HG03558 (cell line): Measurements from ENCODE around the gene ACOT12.

Experiments used
- ATAC-seq: cut with Tn5 transposase; IDR thresholded peaks from one replicate; pipeline ENCODE4 v1.9.1; 2021; ENCODE audit warnings: moderate number of reproducible peaks; ENCODE audit not compliant: unreplicated experiment; ENCODE audit errors: extremely low read depth

Gene ACOT12

DNA sequence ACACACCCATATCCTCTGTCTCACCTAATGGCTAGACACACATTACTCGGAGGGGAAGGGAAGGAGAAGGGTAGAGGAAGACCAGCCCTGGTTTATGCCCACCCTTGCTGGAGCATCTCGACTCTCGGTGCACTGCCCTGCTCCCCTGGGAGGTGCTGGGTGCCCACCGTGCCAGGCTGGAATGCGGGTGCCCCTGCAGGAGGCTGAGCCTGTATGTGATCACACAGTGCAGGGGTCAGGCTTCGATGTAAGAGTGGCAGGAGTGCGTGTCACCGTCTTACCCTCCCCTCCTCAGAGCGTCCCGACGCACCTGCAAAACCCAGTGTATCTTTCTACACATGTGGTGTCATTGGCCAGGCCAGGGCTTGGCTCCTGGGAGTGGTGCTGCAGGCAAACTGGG, 7.3 kb upstream of the ACOT12 start:
- no peak for ATAC-seq

DNA sequence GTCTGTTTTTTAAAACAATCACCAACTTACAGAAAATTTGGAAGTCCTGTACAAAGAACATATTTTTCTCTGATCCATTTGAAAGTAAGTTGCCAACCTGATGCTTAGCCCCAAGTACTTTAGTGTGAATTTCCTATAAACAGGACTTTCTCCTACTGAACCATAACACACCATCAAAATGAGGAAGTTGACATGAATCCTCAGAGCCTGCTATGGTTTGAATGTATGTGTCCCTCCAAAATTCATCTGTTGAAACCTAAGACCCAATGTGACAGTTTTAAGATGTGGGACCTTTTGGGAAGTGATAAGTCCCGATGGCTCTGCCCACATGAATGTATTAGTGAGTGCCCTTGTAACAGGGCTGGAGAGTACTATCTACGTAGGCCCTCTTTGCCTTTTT, 6.4 kb upstream of the ACOT12 start:
- no peak for ATAC-seq

DNA sequence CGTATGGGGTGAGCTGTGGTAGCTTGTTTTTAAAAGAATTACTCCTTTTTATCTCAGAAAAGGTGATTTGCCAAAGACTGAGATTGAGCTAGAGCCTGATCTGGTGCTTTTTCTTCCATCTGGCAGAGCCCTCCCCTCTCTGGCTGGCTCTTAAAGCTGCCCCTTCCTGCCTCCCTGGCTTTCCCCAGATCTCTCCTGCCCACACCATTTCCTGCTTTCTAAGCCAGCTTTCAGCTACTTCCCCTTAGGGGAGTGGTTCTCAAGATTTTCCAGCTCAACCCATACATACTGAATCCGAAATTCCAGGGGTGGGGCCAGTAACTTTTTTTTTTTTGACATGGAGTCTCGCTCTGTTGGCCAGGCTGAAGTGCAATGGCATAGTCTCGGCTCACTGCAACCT, 4.8 kb upstream of the ACOT12 start:
- ATAC-seq: no peak

DNA sequence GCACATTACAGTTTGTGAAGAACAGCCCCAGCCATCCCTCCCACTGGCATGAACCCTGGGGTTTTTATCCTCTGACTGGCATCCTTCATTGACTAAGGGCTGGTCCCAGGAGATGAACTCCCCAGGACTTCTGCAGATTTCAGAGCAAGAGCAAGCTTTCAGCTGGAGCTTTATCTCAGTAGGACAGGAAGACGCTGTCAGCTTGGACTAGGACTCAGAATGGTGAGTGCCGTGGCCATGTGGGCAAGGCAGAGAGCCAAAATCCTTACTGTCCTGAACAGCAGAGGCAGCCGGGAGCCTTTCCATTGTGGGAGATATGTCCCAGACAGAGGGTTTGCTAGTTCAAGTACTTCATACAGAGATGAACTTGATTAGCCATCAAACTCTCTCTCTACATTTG, 3.2 kb upstream of the ACOT12 start:
- no peak for ATAC-seq

DNA sequence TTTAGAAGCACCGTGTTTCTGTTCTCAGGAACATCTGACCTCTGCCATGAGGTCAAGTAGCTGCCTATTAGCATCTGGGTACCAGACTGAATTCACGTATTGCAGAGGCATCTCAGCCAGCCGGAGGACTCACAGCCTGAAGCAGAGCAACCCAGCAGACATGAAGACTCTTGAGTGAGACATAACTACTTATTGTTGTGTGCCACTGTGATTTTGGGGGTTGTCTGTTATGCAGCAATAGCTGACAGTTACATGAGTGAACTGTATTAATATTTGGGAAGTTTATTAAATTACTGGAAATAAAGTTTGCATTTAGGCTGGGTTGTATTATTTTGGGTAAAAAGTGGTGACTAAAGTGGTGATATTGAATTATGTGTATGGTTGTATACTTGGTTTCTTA, 1.3 kb upstream of the ACOT12 start:
- ATAC-seq: no peak

DNA sequence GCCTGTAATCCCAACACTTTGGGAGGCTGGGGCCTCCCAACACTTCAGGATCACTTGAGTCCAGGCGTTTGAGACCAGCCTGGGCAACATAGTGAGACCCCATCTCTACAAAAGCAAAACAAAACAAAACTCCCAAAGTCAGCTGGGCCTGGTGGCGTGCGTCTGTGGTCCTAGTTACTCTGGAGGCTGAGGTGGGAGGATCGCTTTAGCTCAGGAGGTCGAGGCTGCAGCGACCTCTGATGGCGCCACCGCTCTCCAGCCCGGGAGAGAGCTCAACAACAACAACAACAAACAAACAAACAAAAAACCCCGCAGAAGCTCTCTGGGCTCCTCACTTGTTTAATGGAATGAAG, 528 bp downstream of the ACOT12 start:
- ATAC-seq: no peak

DNA sequence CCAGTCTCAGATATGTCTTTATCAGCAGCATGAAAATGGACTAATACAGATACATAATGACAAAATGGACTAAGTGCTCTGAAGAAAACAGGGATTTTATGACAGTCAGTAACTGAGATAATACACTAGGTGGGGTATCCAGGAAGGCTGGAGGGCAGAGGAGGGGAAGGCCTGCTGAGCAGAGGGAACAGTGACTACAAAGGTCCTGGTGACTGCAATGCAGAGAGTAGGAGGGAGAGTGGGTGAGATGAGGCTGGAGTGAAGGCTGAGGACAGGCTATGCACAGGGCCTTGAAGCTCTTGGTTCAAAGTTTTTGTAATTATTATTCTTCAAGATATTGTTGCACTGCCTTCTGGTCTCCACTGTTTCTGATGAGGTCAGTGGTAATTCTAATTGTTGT, 4.9 kb downstream of the ACOT12 start:
- no peak for ATAC-seq

DNA sequence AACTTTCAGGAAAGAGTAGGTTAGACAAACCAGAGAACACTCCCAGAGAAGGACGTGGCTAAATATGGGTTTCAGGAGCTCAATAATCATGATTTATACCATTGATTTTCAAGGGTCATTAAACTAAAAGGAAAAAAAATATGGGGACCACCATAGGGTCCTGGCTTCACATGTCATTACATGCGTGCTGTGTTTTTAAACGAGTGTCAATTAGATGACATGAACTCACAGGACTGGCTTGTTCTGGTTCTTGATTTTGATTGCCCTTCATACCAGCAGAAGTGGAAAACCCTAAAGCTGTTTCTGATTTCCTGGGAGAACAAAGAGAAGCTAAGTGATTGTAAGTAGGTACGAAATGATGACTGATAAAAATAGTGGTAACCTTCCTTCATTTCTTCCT, 5.8 kb downstream of the ACOT12 start:
- no peak for ATAC-seq

DNA sequence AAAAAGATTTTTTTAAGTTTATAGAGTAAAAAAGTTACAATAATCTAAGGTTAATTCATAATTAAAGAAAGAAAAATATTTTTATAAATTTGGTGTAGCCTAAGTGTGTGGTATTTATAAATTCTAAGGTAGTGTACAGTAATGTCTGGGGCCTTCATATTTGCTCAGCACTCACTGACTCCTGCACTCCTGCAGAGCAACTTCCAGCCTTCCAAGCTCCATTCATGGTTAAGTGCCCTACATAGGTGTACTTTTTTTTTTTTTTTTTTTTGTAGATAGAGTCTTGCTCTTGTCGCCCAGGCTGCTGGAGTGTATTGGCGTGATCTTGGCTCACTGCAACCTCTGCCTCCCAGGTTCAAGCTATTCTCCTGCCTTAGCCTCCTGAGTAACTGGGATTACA, 10.1 kb downstream of the ACOT12 start:
- ATAC-seq: no peak

DNA sequence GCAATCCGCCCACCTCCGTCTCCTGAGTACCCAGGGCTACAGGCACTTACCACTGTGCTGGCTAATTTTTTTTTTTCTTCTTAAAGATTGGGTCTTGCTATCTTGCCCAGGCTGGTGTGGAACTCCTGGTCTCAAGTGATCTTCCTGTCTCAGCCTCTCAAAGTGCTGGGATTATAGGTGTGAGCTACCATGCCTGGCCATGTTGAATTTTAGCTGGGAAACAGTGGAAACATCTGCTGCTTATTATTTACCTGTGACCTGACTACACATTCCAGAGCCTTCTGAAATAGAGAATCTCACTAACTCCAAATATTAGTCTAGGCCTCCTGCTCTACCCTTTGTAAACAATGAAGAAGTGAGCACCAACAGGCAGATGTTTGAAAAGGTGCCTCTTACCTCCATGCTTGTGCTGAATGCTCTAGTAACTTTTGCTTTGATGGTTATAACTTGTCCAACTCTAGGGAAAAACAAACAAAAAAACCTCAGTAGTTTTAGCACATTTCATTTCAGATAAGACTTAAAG, 22.5 kb downstream of the ACOT12 start:
- ATAC-seq: no peak

DNA sequence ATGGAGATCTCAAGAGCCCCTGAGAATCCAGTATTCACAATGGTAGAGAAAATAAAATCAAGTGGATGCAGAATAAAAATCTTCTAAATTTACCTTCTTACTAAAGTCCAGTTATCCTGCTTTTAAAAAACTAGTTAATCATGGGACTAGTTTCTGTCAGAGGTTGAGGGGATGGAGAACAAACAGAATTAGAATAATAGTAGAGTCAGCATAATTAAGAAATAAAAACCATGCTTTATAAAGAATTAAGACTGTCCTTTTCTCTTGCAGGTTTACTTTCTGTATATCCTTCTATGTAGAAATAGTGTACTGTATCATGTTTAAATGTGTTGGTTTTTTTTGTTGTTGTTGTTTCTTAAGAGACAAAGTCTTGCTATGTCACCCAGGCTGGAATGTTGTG, 23.0 kb downstream of the ACOT12 start:
- ATAC-seq: no peak

DNA sequence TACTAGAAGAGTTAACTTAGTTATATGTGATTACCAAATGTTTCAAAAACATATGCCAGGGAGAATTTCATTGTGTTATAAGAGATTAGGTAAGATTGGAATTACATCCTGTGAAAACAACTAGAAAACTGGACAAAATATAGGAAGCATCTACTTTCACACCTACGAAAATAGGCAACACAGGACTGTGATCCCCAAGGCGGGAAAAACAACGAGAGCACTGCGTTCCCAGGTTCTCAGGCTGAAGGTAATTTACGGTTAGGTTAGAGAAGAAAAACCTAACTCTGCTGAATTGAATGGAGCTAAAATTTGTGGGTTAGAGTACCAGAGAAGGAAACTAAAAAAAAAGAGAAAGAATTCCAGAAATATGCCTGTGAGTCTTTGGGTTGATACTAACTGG, 28.4 kb downstream of the ACOT12 start:
- no peak for ATAC-seq

DNA sequence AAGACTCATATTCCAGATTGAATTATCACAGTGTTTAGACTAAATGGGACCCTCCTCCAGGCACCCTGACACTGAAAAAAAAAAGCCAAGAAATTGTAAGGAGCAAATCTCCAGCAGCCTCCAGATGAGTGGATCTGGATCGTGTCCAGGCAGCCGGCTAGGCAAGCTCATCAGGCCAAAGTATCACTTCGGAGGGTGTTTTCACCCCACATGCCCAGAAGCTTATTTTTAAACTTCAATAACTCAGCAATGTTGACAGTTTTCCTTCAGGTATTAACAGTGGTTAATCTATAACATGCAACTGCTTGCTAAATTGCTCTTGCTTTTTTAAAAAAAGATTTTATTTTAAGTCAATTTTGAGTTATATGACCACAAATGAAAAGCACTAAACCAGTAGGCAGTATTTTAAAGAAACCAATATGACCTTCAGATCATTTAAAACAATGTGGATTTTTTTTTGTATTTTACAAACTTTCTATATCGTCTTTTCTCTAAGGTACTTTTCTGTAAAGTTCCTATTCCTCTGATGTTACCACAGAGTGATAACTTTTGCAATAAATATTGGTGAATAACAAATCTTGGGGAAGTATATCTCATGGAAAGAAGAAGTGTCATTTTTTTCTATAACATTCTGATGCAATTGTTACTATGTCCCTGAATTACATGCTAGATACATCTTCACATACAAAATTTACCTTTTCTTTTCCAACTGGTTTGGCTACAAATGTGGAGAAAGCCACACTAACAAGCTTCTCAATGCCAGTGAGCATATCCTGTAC, 30.7 kb downstream of the ACOT12 start:
- ATAC-seq: no peak

DNA sequence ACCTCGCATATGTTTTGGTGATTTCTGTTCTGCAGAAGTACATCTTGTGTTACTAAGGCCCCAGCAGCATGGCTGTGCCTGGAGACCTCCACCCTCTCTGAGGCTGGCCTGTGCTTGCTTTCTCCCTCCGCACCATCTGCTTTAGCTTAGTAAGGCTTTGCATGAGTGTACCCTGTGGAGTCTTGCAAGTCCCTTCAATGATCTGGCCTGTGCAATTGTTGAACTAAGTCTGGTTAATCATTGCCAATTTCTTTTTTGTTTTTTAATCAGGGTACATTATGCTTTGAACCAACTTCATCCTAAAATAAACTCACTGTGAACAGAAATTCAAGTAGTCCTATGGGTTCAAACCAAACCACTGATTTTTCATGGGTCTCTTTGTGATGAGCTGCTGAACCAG, 32.3 kb downstream of the ACOT12 start:
- ATAC-seq: no peak

DNA sequence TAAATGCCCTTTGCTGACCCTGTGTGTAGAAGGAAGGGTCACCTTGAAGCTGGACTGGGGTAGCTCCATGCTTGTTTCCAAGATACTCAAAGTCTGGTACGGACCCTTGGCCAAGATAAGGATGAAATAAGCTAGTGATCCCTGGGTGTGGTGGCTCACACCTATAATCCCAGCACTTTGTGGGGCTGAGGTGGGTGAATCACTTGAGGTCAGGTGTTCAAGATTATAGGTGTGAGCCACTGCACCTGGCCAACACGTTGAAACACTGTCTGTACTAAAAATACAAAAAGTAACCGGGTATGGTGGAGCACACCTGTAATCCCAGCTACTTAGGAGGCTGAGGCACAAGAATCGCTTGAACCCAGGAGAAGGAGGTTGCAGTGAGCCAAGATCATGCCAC, 33.3 kb downstream of the ACOT12 start:
- no peak for ATAC-seq

DNA sequence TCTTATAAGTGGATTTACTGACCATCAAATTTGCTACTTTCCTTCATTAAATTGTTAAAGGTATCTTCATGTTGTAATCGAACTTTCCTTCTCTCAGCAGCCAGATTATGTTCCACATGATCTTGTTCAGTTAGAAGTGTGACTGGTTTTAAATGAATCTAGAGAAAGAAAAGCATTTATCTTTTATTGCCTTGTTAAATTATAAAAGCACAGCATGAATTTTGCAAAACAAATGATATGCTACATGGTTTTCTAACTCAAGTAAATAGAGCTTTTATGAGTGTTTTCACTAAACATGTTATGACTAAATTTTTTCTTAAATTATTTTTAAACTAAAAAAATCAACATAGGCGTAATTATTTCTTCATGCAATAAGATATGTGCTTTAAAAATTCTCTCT, 34.1 kb downstream of the ACOT12 start:
- no peak for ATAC-seq

DNA sequence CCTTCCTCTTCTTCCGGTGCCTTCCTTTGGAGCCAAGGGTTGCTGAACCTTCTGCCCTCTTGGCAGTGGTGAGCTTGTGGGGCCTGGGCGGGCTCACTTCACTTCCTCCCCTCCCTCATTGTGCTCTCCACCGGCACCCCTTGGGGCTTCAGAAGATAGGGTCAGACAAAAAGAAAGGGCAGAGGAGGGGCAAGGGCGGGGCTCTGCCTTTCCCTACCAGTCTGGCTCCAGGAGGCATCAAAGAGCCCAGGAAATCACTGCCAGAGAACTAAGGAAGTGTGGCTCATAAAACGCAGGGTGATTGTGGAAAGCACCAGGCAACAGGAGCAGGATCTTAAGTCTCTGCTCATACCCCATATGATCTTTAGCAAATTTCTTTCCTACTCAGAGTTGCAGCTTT, 34.8 kb downstream of the ACOT12 start:
- no peak for ATAC-seq

DNA sequence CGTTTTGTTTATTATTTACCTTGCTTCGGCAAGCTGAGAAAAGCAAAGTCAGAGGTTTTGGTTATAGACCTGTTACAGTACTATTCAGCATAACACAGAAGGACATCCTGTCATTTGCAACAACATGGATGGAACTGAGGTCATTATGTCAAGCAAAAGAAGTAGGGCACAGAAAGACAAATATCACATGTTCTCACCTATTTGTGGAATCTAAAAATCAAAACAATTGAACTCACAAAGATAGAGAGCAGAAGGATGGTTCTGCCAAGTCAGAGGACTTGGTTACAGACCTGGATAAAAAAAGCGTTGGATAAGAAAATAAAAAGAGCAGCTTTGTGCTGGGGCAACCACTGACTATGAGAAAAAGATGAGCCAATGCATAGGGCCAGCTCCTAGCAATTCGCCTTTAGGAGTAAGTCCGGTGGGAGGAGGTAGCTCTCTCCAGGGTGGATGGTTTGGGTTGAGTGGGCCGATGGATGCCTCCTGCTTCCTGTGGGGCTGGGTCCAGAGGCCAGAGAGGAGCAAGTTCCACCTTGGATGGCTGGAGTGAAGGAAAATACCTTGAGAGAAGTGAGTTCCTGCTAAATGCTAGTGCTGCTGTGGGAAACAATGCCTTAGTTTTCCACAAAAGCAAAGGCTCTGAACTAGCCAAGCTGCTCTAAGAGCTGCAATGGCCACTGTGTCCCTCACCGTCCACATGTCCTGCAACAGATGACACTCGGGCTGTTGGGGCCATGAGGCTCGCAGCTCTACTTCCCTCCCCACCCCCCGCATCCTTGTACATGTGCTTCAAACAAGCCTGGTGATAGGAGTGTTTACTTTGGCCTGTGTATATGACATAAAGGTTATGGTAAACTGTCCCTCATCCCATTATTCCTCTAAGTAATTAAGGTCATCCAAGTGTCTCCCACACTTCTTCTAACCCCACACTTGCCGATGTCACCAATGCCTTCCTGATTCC, 38.4 kb downstream of the ACOT12 start:
- no peak for ATAC-seq

DNA sequence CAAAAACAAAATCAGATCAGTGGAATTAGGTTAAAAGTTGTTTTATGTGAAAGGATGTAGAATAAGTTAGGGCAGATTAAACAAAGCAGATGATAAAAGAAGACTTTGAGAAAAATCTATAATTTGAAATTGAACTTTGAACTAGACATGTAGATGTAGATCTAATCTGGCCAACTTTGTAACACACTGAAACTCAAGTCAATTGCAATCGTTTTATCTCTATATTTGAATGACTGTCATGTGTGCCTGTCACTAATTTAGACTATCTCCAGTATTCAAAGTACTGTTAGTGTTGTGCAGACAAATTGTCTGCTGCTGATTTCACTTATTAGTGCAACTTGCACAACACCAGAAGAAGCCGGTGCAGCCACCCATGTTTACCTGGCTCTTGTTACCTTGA, 39.8 kb downstream of the ACOT12 start:
- no peak for ATAC-seq

DNA sequence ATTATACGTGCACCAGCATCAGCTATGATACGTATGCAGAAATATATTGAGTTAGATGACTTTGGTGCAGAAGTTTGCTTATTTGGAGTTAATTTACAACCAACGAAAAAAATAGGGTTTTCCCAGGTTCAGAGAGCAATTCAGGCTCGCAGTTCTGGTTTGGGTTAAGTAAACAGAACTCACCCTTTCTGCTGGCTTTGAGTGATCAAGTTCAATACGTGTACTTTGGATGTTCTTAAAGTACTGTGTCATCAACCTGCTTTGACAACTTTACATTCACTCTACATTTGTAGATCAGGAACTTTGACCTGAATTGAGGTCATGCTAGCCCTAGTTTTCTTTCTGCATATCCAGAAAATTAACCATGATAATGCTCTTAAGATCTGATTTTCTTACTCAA, 40.7 kb downstream of the ACOT12 start:
- no peak for ATAC-seq

DNA sequence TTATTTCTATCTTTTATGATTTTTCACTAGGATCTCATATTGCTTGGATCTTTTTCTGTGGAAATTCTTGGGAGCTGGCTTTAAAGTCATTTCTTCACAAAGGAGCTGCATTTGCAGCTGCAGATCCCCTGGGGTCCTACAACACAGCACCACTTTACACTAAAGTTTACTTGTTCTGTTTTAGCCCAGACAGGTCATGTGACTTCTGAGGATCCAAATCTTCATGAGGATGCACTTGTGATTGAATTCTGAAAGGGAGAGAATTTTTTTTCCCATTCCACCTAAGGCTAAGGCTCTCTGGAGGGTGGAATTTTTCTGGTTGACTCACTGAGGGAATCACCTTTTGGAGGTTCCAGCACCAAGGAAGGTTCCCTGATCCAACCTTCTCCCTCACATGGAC, 43.4 kb downstream of the ACOT12 start:
- ATAC-seq: no peak
